SK-N-SH (cell line): ENCODE data around the gene POTEC. TPM values are rescaled to one million over a fixed set of nuclear protein-coding genes. Genes with fewer than 3 reads are reported as not detected.
"Not testable (repeated sequence)": the region's sequence is repeated elsewhere in the genome, so short reads cannot be mapped to it uniquely, and the experiment has no call there.

Experiments
- CTCF ChIA-PET: fragments of 300-600, 350-600 bp; formaldehyde crosslinking; extraction: SDS; loops from one replicate; lab custom pipeline; 2021; lab: Yijun Ruan, JAX
- POLR2A ChIA-PET: fragments of 350-600 bp; sonication (Branson Sonifier 250); formaldehyde crosslinking; extraction: SDS; loops from one replicate; lab custom pipeline; 2020; ENCODE audit warnings: antibody characterized with exemption, inconsistent platforms; lab: Yijun Ruan, JAX
- DNase-seq: peaks from one replicate; pipeline ENCODE4 v3.0.0; 2012
- H2AFZ ChIP-seq: fragments of 200-600 bp; sonication (generic); 2 replicates; pipeline ENCODE4 v1.8.1; 2016; ENCODE audit warnings: antibody characterized with exemption, mild to moderate bottlenecking, low read depth
- H3F3A ChIP-seq: fragments of 200-600 bp; sonication (generic); replicated peaks from 2 replicates; pipeline ENCODE3; 2016; ENCODE audit warnings: antibody characterized with exemption, mild to moderate bottlenecking; ENCODE audit not compliant: insufficient read depth
- H3K27ac ChIP-seq, 2 experiments: fragments of 200-500 bp in 1 of 2; fragments of 200-600 bp in 1 of 2; sonication (Bioruptor generic) in 1 of 2; sonication (generic), shearing (Covaris generic) in 1 of 2; 2 replicates each; pipeline versions ENCODE4 v1.5.1 to v1.6.1; 2014 to 2016; ENCODE audit warnings: low read depth in 2 of 2, inconsistent platforms in 1 of 2, low read length in 1 of 2, mild to moderate bottlenecking in 1 of 2, mixed read lengths in 1 of 2
- H3K27me3 ChIP-seq: fragments of 200-600 bp; sonication (generic), shearing (Covaris generic); 2 replicates; pipeline ENCODE4 v1.6.1; 2016; ENCODE audit warnings: mixed run types; ENCODE audit not compliant: insufficient read depth
- H3K36me3 ChIP-seq, 2 experiments: fragments of 200-500 bp in 1 of 2; fragments of 200-600 bp in 1 of 2; sonication (Bioruptor generic) in 1 of 2; sonication (generic) in 1 of 2; replicated peaks in 1 of 2; 2 replicates each; pipeline versions ENCODE3 to v1.5.1; 2014 to 2016; ENCODE audit warnings: low read length in 1 of 2, mild to moderate bottlenecking in 1 of 2; ENCODE audit not compliant: insufficient read depth in 2 of 2, control insufficient read depth in 1 of 2
- H3K4me1 ChIP-seq, 2 experiments: fragments of 200-500 bp in 1 of 2; fragments of 200-600 bp in 1 of 2; sonication (Bioruptor generic) in 1 of 2; sonication (generic), shearing (Covaris generic) in 1 of 2; 2 replicates each; pipeline versions ENCODE4 v1.5.1 to v1.6.1; 2014 to 2016; ENCODE audit warnings: low read depth in 1 of 2, low read length in 1 of 2, mixed run types in 1 of 2; ENCODE audit not compliant: insufficient read depth in 2 of 2, control insufficient read depth in 1 of 2
- H3K4me2 ChIP-seq: fragments of 200-600 bp; sonication (generic), shearing (Covaris generic); 2 replicates; pipeline ENCODE4 v1.6.1; 2017; ENCODE audit warnings: mixed run types
- H3K4me3 ChIP-seq, 2 experiments: fragments of 200-500 bp in 1 of 2; fragments of 200-600 bp in 1 of 2; sonication (Bioruptor generic) in 1 of 2; sonication (generic), shearing (Covaris generic) in 1 of 2; 2 replicates each; pipeline versions ENCODE4 v1.5.1 to v1.8.1; 2014 to 2016; ENCODE audit warnings: low read depth in 2 of 2, inconsistent platforms in 1 of 2, low read length in 1 of 2, mild to moderate bottlenecking in 1 of 2, mixed read lengths in 1 of 2, moderate library complexity in 1 of 2
- H3K79me2 ChIP-seq: fragments of 200-600 bp; sonication (generic); 2 replicates; pipeline ENCODE4 v1.8.1; 2017; ENCODE audit warnings: mild to moderate bottlenecking; ENCODE audit not compliant: insufficient read depth
- H3K9ac ChIP-seq: fragments of 200-600 bp; sonication (generic); 2 replicates; pipeline ENCODE4 v1.6.1; 2017; ENCODE audit warnings: mixed run types
- H3K9me2 ChIP-seq: fragments of 200-600 bp; sonication (generic); 2 replicates; pipeline ENCODE4 v1.6.1; 2017; ENCODE audit warnings: mixed run types
- H3K9me3 ChIP-seq: fragments of 200-600 bp; sonication (generic); 2 replicates; pipeline ENCODE4 v1.6.1; 2017; ENCODE audit warnings: mixed run types, mild to moderate bottlenecking, moderate library complexity
- H4K20me1 ChIP-seq: fragments of 200-600 bp; sonication (generic); 2 replicates; pipeline ENCODE4 v1.6.1; 2017; ENCODE audit warnings: mild to moderate bottlenecking, mixed run types; ENCODE audit not compliant: insufficient read depth
- ELF1 ChIP-seq: IDR thresholded peaks from 2 replicates; pipeline ENCODE4 v1.4.0; 2012
- FOSL2 ChIP-seq: IDR thresholded peaks from 2 replicates; pipeline ENCODE4 v1.4.0; 2012; ENCODE audit warnings: low read depth, mild to moderate bottlenecking, moderate library complexity, borderline replicate concordance
- FOXJ3 ChIP-seq: sonication (generic); formaldehyde crosslinking; IDR thresholded peaks from 2 replicates; pipeline ENCODE4 v1.5.1; 2020; ENCODE audit warnings: mild to moderate bottlenecking, missing genetic modification reagents
- FOXM1 ChIP-seq: IDR thresholded peaks from 2 replicates; pipeline ENCODE4 v1.4.0; 2012; ENCODE audit warnings: low read depth, mild to moderate bottlenecking
- GABPA ChIP-seq: IDR thresholded peaks from 2 replicates; pipeline ENCODE4 v1.4.0; 2012; ENCODE audit warnings: low read depth, mild to moderate bottlenecking
- NRF1 ChIP-seq: IDR thresholded peaks from 2 replicates; pipeline ENCODE4 v1.6.1; 2012; ENCODE audit warnings: low read depth, mild to moderate bottlenecking, low read length
- POLR2AphosphoS5 ChIP-seq: IDR thresholded peaks from 2 replicates; pipeline ENCODE4 v1.6.1; 2012; ENCODE audit warnings: low read depth, low read length
- RCOR1 ChIP-seq: fragments of 150-350 bp; IDR thresholded peaks from 2 replicates; pipeline ENCODE4 v1.6.1; 2017; ENCODE audit warnings: antibody characterized with exemption, low read length
- RXRA ChIP-seq: IDR thresholded peaks from 2 replicates; pipeline ENCODE4 v1.4.0; 2012; ENCODE audit warnings: low read depth, mild to moderate bottlenecking, borderline replicate concordance
- SMC3 ChIP-seq: IDR thresholded peaks from 2 replicates; pipeline ENCODE4 v1.6.1; 2012; ENCODE audit warnings: low read depth, low read length, improper control_type of control experiment
- TAF1 ChIP-seq: IDR thresholded peaks from 2 replicates; pipeline ENCODE4 v1.6.1; 2012; ENCODE audit warnings: low read depth, mild to moderate bottlenecking, low read length, moderate library complexity, borderline replicate concordance
- WGBS: methylation state at CpG from one replicate; pipeline ENCODE4 v1.1.6; 2017; ENCODE audit warnings: low lambda C conversion rate; 5-methylcytosine and 5-hydroxymethylcytosine counted together
- polyA plus RNA-seq, 3 experiments: library from polyadenylated mRNA; depleted of rRNA; stranded (reverse); fragments of >200 nt; gene quantifications; 2 replicates each; pipeline ENCODE4 v1.2.3, GENCODE V29; 2012
- TF ChIP-seq, protein P1 (sequence below): fragments of 200-600 bp; sonication (generic); IDR thresholded peaks from 2 replicates; pipeline ENCODE4 v1.6.1; 2017; ENCODE audit warnings: antibody characterized with exemption, mild to moderate bottlenecking, moderate library complexity

POTEC gene
- not detected in 2 replicates for polyA plus RNA-seq (2012; rRNA removed)
- polyA plus RNA-seq (2012; cell fraction: cytosol; rRNA removed) = not detected in 2 replicates
- polyA plus RNA-seq (2012; cell fraction: nucleus; rRNA removed) = 0.02 and 0.07 TPM in 2 replicates

DNA sequence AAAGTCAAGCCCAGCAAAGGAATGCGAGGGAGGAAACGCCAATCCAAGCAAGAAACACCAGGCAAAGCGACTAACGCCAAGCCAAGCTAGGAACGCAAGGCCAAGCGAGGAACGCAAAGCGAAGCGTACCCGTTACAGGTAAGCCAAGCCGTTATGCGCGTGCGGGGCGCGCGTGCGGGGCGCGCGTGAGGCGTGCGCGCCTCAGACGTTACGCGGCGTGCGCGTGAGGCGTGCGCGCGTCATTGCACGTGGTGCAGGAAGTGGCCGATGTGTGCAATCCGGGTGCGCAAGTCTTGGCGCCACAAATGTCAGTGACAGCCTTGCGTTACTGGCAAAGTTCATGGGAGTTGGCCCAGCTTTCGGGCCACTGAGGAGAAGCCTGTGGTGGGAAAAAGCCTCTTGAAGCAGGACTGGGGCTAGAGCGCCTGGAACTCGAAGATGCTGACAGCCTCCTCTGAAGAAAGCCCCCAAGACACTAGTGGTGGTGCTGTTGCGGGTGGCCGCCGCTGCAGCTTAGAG, at the start of gene POTEC:
Gene POTEC, minus strand, starts transcription at position 155 of the 519 bp plus-strand sequence. CDS start 454 bp downstream, outside the sequence.
- H3K9ac ChIP-seq, DNase-seq, H3K4me1 ChIP-seq, H3K36me3 ChIP-seq, CTCF ChIA-PET, H3K4me3 ChIP-seq, H2AFZ ChIP-seq, H3K79me2 ChIP-seq, H3K27me3 ChIP-seq, H3K4me2 ChIP-seq, H3F3A ChIP-seq, POLR2A ChIA-PET, H3K9me3 ChIP-seq, H4K20me1 ChIP-seq, H3K9me2 ChIP-seq, H3K27ac ChIP-seq: not testable (repeated sequence)
- WGBS = 42% methylated on average over 40 of the region's 46 CpGs

- Histone ChIP-seq H3K4me1 (no peaks in the 10 kb centered on the region), H4K20me1 (no peaks in the 10 kb centered on the region), H3K36me3 (no peaks in the 10 kb centered on the region), H3K4me3 (no peak overlapping the region), H3K9me2 (no peaks in the 10 kb centered on the region), H2AFZ (no peak overlapping the region), H3K27ac (no peak overlapping the region), H3K9ac (no peak overlapping the region), H3K4me2 (no peak overlapping the region), H3K79me2 (no peaks in the 10 kb centered on the region), H3K9me3 (no peaks in the 10 kb centered on the region), H3F3A (no peaks in the 10 kb centered on the region), H3K27me3 (no peaks in the 10 kb centered on the region)
- POLR2A ChIA-PET = no interaction called here
- DNase-seq = no peak
- 0% methylated on average over 3 of the region's 3 CpGs for WGBS
- CTCF ChIA-PET = no interaction called here
- TF ChIP-seq RCOR1 (no peak), POLR2AphosphoS5 (no peak), GABPA (no peak), FOSL2 (no peak), FOXJ3 (CRISPR knock-in tag) (no peak), ELF1 (no peak), RXRA (no peak), FOXM1 (no peak), TAF1 (no peak), SMC3 (no peak), NRF1 (no peak)
- TF ChIP-seq, protein P1, sequence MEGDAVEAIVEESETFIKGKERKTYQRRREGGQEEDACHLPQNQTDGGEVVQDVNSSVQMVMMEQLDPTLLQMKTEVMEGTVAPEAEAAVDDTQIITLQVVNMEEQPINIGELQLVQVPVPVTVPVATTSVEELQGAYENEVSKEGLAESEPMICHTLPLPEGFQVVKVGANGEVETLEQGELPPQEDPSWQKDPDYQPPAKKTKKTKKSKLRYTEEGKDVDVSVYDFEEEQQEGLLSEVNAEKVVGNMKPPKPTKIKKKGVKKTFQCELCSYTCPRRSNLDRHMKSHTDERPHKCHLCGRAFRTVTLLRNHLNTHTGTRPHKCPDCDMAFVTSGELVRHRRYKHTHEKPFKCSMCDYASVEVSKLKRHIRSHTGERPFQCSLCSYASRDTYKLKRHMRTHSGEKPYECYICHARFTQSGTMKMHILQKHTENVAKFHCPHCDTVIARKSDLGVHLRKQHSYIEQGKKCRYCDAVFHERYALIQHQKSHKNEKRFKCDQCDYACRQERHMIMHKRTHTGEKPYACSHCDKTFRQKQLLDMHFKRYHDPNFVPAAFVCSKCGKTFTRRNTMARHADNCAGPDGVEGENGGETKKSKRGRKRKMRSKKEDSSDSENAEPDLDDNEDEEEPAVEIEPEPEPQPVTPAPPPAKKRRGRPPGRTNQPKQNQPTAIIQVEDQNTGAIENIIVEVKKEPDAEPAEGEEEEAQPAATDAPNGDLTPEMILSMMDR = no peak
These were observed 34.6 kb upstream of the POTEC start for GRCh38 chr18:14577971-14578370.

DNA sequence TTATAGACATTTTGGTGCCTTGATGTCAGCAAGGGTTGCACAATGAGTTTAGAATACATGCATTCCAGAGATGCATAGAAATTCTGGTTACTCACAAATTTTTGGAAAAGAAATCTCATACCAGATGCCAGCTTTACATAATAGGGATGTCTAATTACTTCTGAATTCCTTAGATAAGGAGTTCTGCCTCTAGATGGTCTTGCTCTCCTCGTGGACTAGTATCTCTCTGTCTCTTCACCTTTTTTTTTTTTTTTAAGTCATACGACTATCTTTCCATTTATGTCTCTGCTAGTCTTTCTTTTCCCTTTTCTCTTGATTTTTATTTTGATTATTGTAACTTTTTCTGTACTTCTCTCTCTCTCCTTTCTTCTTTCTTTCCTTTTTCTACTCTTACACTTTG, 16.1 kb upstream of the POTEC start:
- H3K9me3 ChIP-seq, H3F3A ChIP-seq, H3K36me3 ChIP-seq, DNase-seq, CTCF ChIA-PET, H3K4me1 ChIP-seq, H3K4me2 ChIP-seq, H3K27me3 ChIP-seq, H3K79me2 ChIP-seq, H3K27ac ChIP-seq, H3K4me3 ChIP-seq, H4K20me1 ChIP-seq, POLR2A ChIA-PET, H3K9me2 ChIP-seq, H3K9ac ChIP-seq, H2AFZ ChIP-seq: not testable (repeated sequence)
- WGBS = 0% methylated on average over 2 of the region's 2 CpGs

DNA sequence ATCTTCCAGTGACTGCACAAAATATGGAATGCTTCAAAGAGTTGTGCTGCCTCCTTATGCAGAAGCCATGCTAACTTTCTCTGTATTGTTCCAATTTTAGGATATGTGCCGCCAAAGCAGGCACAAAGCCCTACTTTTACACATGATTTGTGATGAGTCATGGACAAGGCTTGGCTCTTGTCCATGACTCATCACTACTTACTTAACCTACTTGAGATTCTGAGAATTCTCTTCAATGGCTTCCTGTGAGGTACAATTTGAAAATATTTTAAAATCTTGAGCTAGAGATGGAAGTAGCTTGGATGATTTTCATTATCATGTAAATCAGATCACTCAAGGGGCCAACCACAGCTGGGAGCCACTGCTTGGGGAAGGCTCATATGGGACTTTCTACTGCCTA, 11.7 kb downstream of the POTEC start:
- H3K4me1 ChIP-seq, H3K9me2 ChIP-seq, H3K27ac ChIP-seq, H3K36me3 ChIP-seq, H3F3A ChIP-seq, DNase-seq, CTCF ChIA-PET, H3K4me3 ChIP-seq, H4K20me1 ChIP-seq, H3K27me3 ChIP-seq, H3K79me2 ChIP-seq, H3K9me3 ChIP-seq, H3K9ac ChIP-seq, H3K4me2 ChIP-seq, H2AFZ ChIP-seq, POLR2A ChIA-PET: not testable (repeated sequence)
- 0% methylated on average over 1 of the region's 1 CpG for WGBS

- H4K20me1 ChIP-seq, CTCF ChIA-PET, H3K36me3 ChIP-seq, H3K4me2 ChIP-seq, H3F3A ChIP-seq, DNase-seq, H3K79me2 ChIP-seq, H2AFZ ChIP-seq, H3K9me3 ChIP-seq, H3K4me3 ChIP-seq, POLR2A ChIA-PET, H3K27me3 ChIP-seq, H3K9ac ChIP-seq, H3K27ac ChIP-seq, H3K4me1 ChIP-seq, H3K9me2 ChIP-seq: not testable (repeated sequence)
- WGBS = 0% methylated on average over 1 of the region's 3 CpGs
These were observed 32.7 kb downstream of the POTEC start for GRCh38 chr18:14510707-14511106.
